Measurements from ENCODE around the gene P2RY1. TPM values are rescaled to one million over a fixed set of nuclear protein-coding genes. Genes with fewer than 3 reads are reported as not detected.

The P2RY1 gene
- total and polyA plus RNA-seq, 9 of the 15 experiments (the other 6 are each of a cell fraction or from before 2014, with no cell fraction given): 6.0 to 27.9 (median 18.4) TPM

DNA sequence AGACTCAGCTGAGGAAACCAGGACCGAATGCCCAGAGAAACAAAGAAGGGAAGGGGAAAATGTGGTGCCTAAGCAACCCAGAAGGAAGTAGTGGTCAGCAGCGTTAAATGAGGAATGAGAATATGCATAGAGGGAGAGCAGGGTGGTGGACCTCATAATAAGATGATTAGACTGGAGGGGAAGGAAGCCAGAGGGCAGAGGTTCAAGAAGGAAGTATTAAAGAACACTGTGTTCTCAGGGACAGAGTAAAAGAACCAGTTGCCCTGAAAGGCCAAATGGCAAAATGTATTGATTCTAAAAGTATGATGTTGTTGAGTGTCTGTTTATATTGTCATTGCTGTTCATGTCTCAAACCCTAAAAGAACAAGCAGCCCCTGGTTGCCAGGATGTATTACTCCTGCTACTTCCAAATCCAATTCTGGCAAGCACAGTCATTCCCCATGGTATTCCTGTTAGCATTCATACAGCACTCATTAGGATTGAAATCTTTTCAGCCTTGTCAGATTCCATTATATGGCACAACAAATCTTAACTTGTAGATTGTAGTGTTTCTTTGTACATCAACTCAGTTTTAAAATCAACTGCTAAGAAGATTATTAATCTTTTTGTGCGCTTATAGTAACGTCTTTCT is 23.4 kb downstream of the P2RY1 start:
- ChIA-PET CTCF (ENCODE audit: low intra/inter-chr PET ratio) (no interaction called here), POLR2A (interaction anchor here (0.6 to 0.8 kb wide), 2 partner anchors 9 to 817 kb away, joined by 3 read pairs; no protein-coding TSS in a partner anchor)
- no peak overlapping the region for H2AFZ ChIP-seq (ENCODE audit: low read depth, low read length)
- in situ Hi-C loops (cut with MboI) (no loop called here), intact Hi-C loops (cut with micrococcal nuclease) (no loop called here)
- no peaks in the 10 kb centered on the region for H4K20me1 ChIP-seq (replicated peaks; ENCODE audit: control insufficient read depth, insufficient read depth, low read length)
- TF ChIP-seq, protein P1, sequence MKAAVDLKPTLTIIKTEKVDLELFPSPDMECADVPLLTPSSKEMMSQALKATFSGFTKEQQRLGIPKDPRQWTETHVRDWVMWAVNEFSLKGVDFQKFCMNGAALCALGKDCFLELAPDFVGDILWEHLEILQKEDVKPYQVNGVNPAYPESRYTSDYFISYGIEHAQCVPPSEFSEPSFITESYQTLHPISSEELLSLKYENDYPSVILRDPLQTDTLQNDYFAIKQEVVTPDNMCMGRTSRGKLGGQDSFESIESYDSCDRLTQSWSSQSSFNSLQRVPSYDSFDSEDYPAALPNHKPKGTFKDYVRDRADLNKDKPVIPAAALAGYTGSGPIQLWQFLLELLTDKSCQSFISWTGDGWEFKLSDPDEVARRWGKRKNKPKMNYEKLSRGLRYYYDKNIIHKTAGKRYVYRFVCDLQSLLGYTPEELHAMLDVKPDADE (conservative IDR thresholded peaks at IDR 0.05; ENCODE audit: control insufficient read depth, low read depth, low read length): no peak
- TF ChIP-seq NR2C2 (CRISPR knock-in tag; IDR thresholded peaks at IDR 0.05) (no peak), NR2C2 (tag; IDR thresholded peaks at IDR 0.05) (no peak), ZNF24 (IDR thresholded peaks at IDR 0.05) (no peak), SAFB2 (IDR thresholded peaks at IDR 0.05; ENCODE audit: borderline replicate concordance, low read depth, low read length, severe bottlenecking) (no peak), SMARCA5 (IDR thresholded peaks at IDR 0.05) (no peak), ZNF592 (IDR thresholded peaks at IDR 0.05) (no peak), TRIM24 (IDR thresholded peaks at IDR 0.05) (no peak), KDM2B (CRISPR knock-in tag; IDR thresholded peaks at IDR 0.05) (no peak), KAT2B (IDR thresholded peaks at IDR 0.05; ENCODE audit: low read depth, low read length) (no peak), TCF3 (CRISPR knock-in tag; IDR thresholded peaks at IDR 0.05) (no peak), RUNX1 (IDR thresholded peaks at IDR 0.05; ENCODE audit: low read depth) (no peak), CTBP1 (IDR thresholded peaks at IDR 0.05; ENCODE audit: borderline replicate concordance) (no peak), ZNF778 (CRISPR knock-in tag; IDR thresholded peaks at IDR 0.05) (no peak), ZBTB17 (CRISPR knock-in tag; IDR thresholded peaks at IDR 0.05) (no peak), ETV6 (IDR thresholded peaks at IDR 0.05; ENCODE audit: borderline replicate concordance in 1 of 2, low read depth in 2 of 2, low read length in 1 of 2) (no peak), ETV6 (CRISPR knock-in tag; IDR thresholded peaks at IDR 0.05; ENCODE audit: borderline replicate concordance) (no peak), BHLHE40 (IDR thresholded peaks at IDR 0.05; ENCODE audit: low read length) (no peak)
- no peaks in the 10 kb centered on the region for H3K27me3 ChIP-seq (ENCODE audit: control insufficient read depth in 2 of 2, insufficient read depth in 2 of 2, low read length in 2 of 2)
- H3K4me2 ChIP-seq (ENCODE audit: insufficient read depth, low read length): no peak overlapping the region
- DNase-seq (ENCODE audit: extremely low read depth in 1 of 4, low spot score in 3 of 4): no peak
- H3K9ac ChIP-seq (ENCODE audit: insufficient read depth in 1 of 2, low read depth in 2 of 2, low read length in 2 of 2): no peak overlapping the region
- peaks cover 0 to 5% of the 10 kb centered on the region in 2 experiments; a peak in 2 of 5 replicates for H3K4me1 ChIP-seq (replicated peaks in 1 of 2; ENCODE audit: control insufficient read depth in 2 of 2, insufficient read depth in 2 of 2, low read length in 2 of 2)
- H3K9me3 ChIP-seq (replicated peaks; ENCODE audit: control insufficient read depth, insufficient read depth, low read depth, low read length): no peaks in the 10 kb centered on the region
- H3K4me3 ChIP-seq: no peak overlapping the region
- no peak for ATAC-seq
- H3K9me1 ChIP-seq (ENCODE audit: control insufficient read depth, insufficient read depth, low read length): no peaks in the 10 kb centered on the region
- no peaks in the 10 kb centered on the region for H3K79me2 ChIP-seq (ENCODE audit: control insufficient read depth, insufficient read depth, low read length)
- 72% methylated on average over 4 of the region's 4 CpGs for WGBS (ENCODE audit: insufficient coverage, low coverage, missing lambda C conversion rate)
- BruUV-seq (replicated peaks): no TSS peak
- no peaks in the 10 kb centered on the region for H3K36me3 ChIP-seq (ENCODE audit: control insufficient read depth, insufficient read depth, low read length)
- H3K27ac ChIP-seq (ENCODE audit: extremely low read depth, low read depth, low read length): no peak overlapping the region
- FAIRE-seq: no peak
